Esophagus muscularis mucosa (tissue), 4 donors: Measurements from ENCODE around the gene TMEM80. TPM values are rescaled to one million over a fixed set of nuclear protein-coding genes. Genes with fewer than 3 reads are reported as not detected.

Experiments
- DNase-seq: peaks from one replicate; pipeline ENCODE4 v3.0.0-alpha.2; 2017; ENCODE audit errors: extremely low spot score
- H3K27ac ChIP-seq, 4 donors: fragments of 200-600 bp; sonication (generic); replicated peaks in 1 of 4; 1 replicate in 3 of 4; 2 replicates in 1 of 4; pipeline ENCODE4 v1.5.1; 2016 to 2019; ENCODE audit warnings: mild to moderate bottlenecking in 1 of 4
- H3K27me3 ChIP-seq, 4 donors: fragments of 200-600 bp; sonication (generic); one replicate each; pipeline versions ENCODE4 v1.5.1 to v1.6.0; 2016 to 2019
- H3K36me3 ChIP-seq, 4 donors: fragments of 200-600 bp; sonication (generic); one replicate each; pipeline ENCODE4 v1.5.1; 2016 to 2019
- H3K4me1 ChIP-seq, 4 donors: fragments of 200-600 bp; sonication (generic); one replicate each; pipeline ENCODE4 v1.5.1; 2016 to 2019
- H3K4me3 ChIP-seq, 4 donors: fragments of 200-600 bp; sonication (generic); 1 replicate in 2 of 4; 2 replicates in 2 of 4; pipeline ENCODE4 v1.5.1; 2016 to 2019; ENCODE audit warnings: mild to moderate bottlenecking in 4 of 4, moderate library complexity in 1 of 4
- H3K9me3 ChIP-seq, 4 donors: fragments of 200-600 bp; sonication (generic); 1 replicate in 3 of 4; 2 replicates in 1 of 4; pipeline ENCODE4 v1.5.1; 2016 to 2019
- EP300 ChIP-seq: sonication (generic); formaldehyde crosslinking; IDR thresholded peaks from one replicate; pipeline ENCODE4 v1.6.1; 2017; ENCODE audit warnings: antibody characterized with exemption
- POLR2A ChIP-seq: fragments of 450-650 bp; IDR thresholded peaks from one replicate; pipeline ENCODE4 v1.6.1; 2017; ENCODE audit warnings: antibody characterized with exemption, moderate library complexity, mild to moderate bottlenecking, low read depth
- POLR2AphosphoS5 ChIP-seq, 2 donors: sonication (generic); formaldehyde crosslinking; IDR thresholded peaks; one replicate each; pipeline ENCODE4 v1.6.1; 2017; ENCODE audit warnings: antibody characterized with exemption in 2 of 2
- WGBS: methylation state at CpG from one replicate; pipeline ENCODE4 v1.1.5; 2018; 5-methylcytosine and 5-hydroxymethylcytosine counted together
- intact Hi-C: fragments of 100-400 bp; cut with DNase I; formaldehyde crosslinking; loops from one replicate; pipeline ENCODE4 v1.15.1; 2023
- total RNA-seq, 4 donors: library from RNA; depleted of rRNA; stranded (reverse); fragments of >200 nt; gene quantifications; one replicate each; pipeline versions ENCODE4 v1.1.0 to v1.2.1, GENCODE V29; 2016
- TF ChIP-seq, protein P1 (sequence below), 3 experiments: fragments of 200-600 bp in 2 of 3; fragments of 450-650 bp in 1 of 3; sonication (generic) in 2 of 3; IDR thresholded peaks; one replicate each; pipeline ENCODE4 v1.5.1; 2017 to 2019; ENCODE audit warnings: antibody characterized with exemption in 3 of 3, mild to moderate bottlenecking in 2 of 3, moderate library complexity in 1 of 3

Gene TMEM80
- total RNA-seq, 4 donors from 2014 or later: 27.4 to 55.2 (median 39.6) TPM

DNA sequence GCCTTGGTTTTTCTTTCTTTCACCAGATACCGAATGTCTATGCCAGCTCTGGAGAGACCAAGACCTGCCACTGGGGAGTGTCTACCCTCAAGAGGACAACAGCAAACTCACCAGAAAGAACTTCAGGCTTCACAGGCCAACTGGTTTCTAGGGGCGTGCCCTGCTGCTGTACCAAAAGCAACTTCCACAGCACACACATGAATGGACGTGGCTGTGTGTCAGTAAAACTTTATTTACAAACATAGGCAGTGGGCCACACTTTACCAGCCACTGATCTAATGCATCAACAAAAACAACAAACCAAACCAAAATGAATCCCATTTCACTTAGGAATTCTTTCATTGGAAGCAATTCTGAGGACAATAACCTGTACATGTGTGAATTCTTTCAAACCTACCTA, 17.3 kb upstream of the TMEM80 start:
- intact Hi-C loops: no loop called here
- 94% methylated on average over 3 of the region's 3 CpGs for WGBS
- no peaks in the 10 kb centered on the region for H3K27me3 ChIP-seq
- no peak overlapping the region for H3K4me3 ChIP-seq
- H3K27ac ChIP-seq: no peak overlapping the region
- no peaks in the 10 kb centered on the region for H3K9me3 ChIP-seq
- no peak for TF ChIP-seq EP300
- no peak for DNase-seq
- H3K36me3 ChIP-seq: peaks cover 39 to 94% (median 72%) of the 10 kb centered on the region in 4 donors
- no peaks in the 10 kb centered on the region for H3K4me1 ChIP-seq

DNA sequence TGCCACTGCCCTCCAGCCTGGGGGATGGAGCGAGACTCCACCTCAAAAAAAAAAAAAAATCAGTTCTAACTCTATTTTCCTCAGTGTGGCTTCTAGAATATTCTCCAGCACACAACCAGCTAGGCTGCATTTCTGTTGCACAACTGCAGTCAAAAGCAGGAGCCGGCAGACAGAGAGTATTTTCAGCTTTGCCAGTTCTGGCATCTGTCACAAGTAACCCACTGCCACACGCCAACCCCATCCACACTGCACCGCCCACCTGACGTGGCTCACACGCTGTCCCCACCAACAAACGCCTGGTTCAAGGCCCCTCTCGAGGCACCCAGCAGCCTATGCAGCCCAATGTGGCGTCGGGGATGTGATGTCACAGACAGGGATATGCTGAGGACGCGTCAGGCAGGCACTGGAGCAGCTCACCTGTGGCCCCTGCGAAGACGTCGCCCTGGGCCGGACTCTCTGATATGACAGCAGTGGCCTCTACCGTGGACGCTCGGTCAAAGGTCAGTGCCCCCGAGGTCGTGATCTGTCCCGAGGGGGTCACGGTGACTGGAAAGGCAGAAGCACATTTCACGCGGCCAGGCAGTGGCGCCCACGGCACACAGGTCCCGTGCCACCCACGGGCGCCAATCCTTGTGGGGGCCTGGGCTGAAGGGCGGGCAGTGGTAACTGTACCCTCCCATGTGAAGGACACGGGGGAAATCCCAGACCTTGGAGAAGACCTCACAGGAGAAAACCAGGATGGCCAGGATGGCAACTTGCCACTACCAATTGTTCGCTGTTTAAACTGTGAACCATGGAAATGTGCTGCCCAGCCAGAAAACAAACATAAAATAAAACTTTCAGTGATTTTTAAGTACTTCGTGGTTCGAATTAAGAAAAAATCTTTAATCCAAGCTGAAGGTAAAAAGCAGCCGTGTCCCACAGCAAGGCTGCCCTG, 16.1 kb upstream of the TMEM80 start:
- Histone ChIP-seq H3K36me3 (peaks cover 33 to 94% (median 72%) of the 10 kb centered on the region in 4 donors), H3K27me3 (no peaks in the 10 kb centered on the region), H3K4me1 (no peaks in the 10 kb centered on the region), H3K27ac (no peak overlapping the region), H3K9me3 (no peaks in the 10 kb centered on the region), H3K4me3 (no peak overlapping the region)
- 94% methylated on average over 31 of the region's 36 CpGs for WGBS
- intact Hi-C loops: no loop called here
- DNase-seq: no peak
- TF ChIP-seq POLR2A: no peak
- TF ChIP-seq, protein P1, sequence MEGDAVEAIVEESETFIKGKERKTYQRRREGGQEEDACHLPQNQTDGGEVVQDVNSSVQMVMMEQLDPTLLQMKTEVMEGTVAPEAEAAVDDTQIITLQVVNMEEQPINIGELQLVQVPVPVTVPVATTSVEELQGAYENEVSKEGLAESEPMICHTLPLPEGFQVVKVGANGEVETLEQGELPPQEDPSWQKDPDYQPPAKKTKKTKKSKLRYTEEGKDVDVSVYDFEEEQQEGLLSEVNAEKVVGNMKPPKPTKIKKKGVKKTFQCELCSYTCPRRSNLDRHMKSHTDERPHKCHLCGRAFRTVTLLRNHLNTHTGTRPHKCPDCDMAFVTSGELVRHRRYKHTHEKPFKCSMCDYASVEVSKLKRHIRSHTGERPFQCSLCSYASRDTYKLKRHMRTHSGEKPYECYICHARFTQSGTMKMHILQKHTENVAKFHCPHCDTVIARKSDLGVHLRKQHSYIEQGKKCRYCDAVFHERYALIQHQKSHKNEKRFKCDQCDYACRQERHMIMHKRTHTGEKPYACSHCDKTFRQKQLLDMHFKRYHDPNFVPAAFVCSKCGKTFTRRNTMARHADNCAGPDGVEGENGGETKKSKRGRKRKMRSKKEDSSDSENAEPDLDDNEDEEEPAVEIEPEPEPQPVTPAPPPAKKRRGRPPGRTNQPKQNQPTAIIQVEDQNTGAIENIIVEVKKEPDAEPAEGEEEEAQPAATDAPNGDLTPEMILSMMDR (IDR thresholded peaks at IDR 0.05): no peak
- no peak for TF ChIP-seq POLR2AphosphoS5 (IDR thresholded peaks at IDR 0.05)
- TF ChIP-seq EP300: no peak

DNA sequence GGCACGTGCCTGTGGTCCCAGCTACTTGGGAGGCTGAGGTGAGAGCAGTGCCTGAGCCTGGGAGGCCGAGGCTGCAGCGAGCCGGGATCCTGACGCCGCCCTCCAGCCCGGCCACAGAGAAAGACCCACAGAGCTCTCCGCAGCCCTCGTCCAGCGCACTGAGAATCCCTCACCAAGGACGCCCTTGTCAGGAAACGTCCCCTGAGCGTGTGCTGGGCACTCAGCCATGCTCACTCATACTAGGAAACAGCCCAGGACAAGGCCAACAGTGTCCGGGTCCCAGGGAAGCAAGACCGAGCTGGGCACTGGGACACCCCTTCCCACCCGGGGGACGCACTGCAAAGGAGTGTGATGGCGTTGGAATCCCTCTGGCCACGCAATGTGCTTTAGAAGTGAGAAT, 15.1 kb upstream of the TMEM80 start:
- WGBS: 89% methylated on average over 13 of the region's 19 CpGs
- Histone ChIP-seq H3K36me3 (peaks cover 35 to 94% (median 74%) of the 10 kb centered on the region in 4 donors), H3K27me3 (no peaks in the 10 kb centered on the region), H3K4me1 (no peaks in the 10 kb centered on the region), H3K4me3 (no peak overlapping the region), H3K9me3 (no peaks in the 10 kb centered on the region), H3K27ac (no peak overlapping the region)
- intact Hi-C loops: no loop called here
- no peak for TF ChIP-seq POLR2AphosphoS5 (IDR thresholded peaks at IDR 0.05)
- TF ChIP-seq POLR2A: no peak
- TF ChIP-seq, protein P1 (IDR thresholded peaks at IDR 0.05): no peak
- TF ChIP-seq EP300: no peak
- DNase-seq: no peak

DNA sequence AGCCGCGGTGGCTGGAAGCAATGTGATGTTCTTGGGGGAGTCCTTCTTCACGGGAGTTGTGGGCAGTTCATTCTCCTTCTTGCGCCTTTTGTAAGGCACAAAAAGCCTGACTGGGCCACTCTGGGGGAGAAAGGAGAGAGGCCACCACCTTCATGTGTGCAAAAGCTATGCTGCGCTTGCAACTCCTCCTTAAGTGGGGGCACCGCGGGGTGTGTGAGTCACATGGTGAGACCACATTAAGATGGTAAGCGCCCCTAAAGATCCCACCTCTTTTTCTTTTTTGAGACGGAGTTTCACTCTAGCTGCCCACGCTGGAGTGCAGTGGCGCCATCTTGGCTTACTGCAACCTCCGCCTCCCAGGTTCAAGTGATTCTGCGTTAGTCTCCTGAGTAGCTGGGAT, 14.6 kb upstream of the TMEM80 start:
- H3K4me3 ChIP-seq: no peak overlapping the region

More for the DNA sequence above, 14.6 kb upstream of the TMEM80 start:
- Histone ChIP-seq H3K9me3 (no peaks in the 10 kb centered on the region), H3K36me3 (peaks cover 35 to 96% (median 76%) of the 10 kb centered on the region in 4 donors), H3K4me1 (no peaks in the 10 kb centered on the region), H3K27me3 (no peaks in the 10 kb centered on the region), H3K27ac (no peak overlapping the region)
- no peak for DNase-seq
- TF ChIP-seq POLR2A (no peak), EP300 (no peak), POLR2AphosphoS5 (IDR thresholded peaks at IDR 0.05) (no peak)
- TF ChIP-seq, protein P1 (IDR thresholded peaks at IDR 0.05): no peak
- intact Hi-C loops: no loop called here
- WGBS: 93% methylated on average over 13 of the region's 13 CpGs
